Esophagus muscularis mucosa (tissue), 4 donors: Measurements from ENCODE around the gene B4GALT5. TPM values are rescaled to one million over a fixed set of nuclear protein-coding genes. Genes with fewer than 3 reads are reported as not detected.
"Not testable (repeated sequence)": the region's sequence is repeated elsewhere in the genome, so short reads cannot be mapped to it uniquely, and the experiment has no call there.

Experiments used
- DNase-seq: peaks from one replicate; pipeline ENCODE4 v3.0.0-alpha.2; 2017; ENCODE audit errors: extremely low spot score
- H3K27ac ChIP-seq, 4 donors: fragments of 200-600 bp; sonication (generic); replicated peaks in 1 of 4; 1 replicate in 3 of 4; 2 replicates in 1 of 4; pipeline ENCODE4 v1.5.1; 2016 to 2019; ENCODE audit warnings: mild to moderate bottlenecking in 1 of 4
- H3K27me3 ChIP-seq, 4 donors: fragments of 200-600 bp; sonication (generic); one replicate each; pipeline versions ENCODE4 v1.5.1 to v1.6.0; 2016 to 2019
- H3K36me3 ChIP-seq, 4 donors: fragments of 200-600 bp; sonication (generic); one replicate each; pipeline ENCODE4 v1.5.1; 2016 to 2019
- H3K4me1 ChIP-seq, 4 donors: fragments of 200-600 bp; sonication (generic); one replicate each; pipeline ENCODE4 v1.5.1; 2016 to 2019
- H3K4me3 ChIP-seq, 4 donors: fragments of 200-600 bp; sonication (generic); 1 replicate in 2 of 4; 2 replicates in 2 of 4; pipeline ENCODE4 v1.5.1; 2016 to 2019; ENCODE audit warnings: mild to moderate bottlenecking in 4 of 4, moderate library complexity in 1 of 4
- H3K9me3 ChIP-seq, 4 donors: fragments of 200-600 bp; sonication (generic); 1 replicate in 3 of 4; 2 replicates in 1 of 4; pipeline ENCODE4 v1.5.1; 2016 to 2019
- CTCF ChIP-seq, 3 experiments: fragments of 200-600 bp in 2 of 3; fragments of 450-650 bp in 1 of 3; sonication (generic) in 2 of 3; IDR thresholded peaks; one replicate each; pipeline ENCODE4 v1.5.1; 2017 to 2019; ENCODE audit warnings: antibody characterized with exemption in 3 of 3, mild to moderate bottlenecking in 2 of 3, moderate library complexity in 1 of 3
- EP300 ChIP-seq: sonication (generic); formaldehyde crosslinking; IDR thresholded peaks from one replicate; pipeline ENCODE4 v1.6.1; 2017; ENCODE audit warnings: antibody characterized with exemption
- POLR2A ChIP-seq: fragments of 450-650 bp; IDR thresholded peaks from one replicate; pipeline ENCODE4 v1.6.1; 2017; ENCODE audit warnings: antibody characterized with exemption, moderate library complexity, mild to moderate bottlenecking, low read depth
- POLR2AphosphoS5 ChIP-seq, 2 donors: sonication (generic); formaldehyde crosslinking; IDR thresholded peaks; one replicate each; pipeline ENCODE4 v1.6.1; 2017; ENCODE audit warnings: antibody characterized with exemption in 2 of 2
- WGBS: methylation state at CpG from one replicate; pipeline ENCODE4 v1.1.5; 2018; 5-methylcytosine and 5-hydroxymethylcytosine counted together
- intact Hi-C: fragments of 100-400 bp; cut with DNase I; formaldehyde crosslinking; loops from one replicate; pipeline ENCODE4 v1.15.1; 2023
- total RNA-seq, 4 donors: library from RNA; depleted of rRNA; stranded (reverse); fragments of >200 nt; gene quantifications; one replicate each; pipeline versions ENCODE4 v1.1.0 to v1.2.1, GENCODE V29; 2016

Gene B4GALT5
- total RNA-seq, 4 donors from 2014 or later: 23.3 to 51.2 (median 37.1) TPM

GRCh38 chr20:49620364-49621240 is 93.1 kb downstream of the B4GALT5 start:
- no peak for DNase-seq
- Histone ChIP-seq H3K27ac (no peak overlapping the region), H3K36me3 (no peaks in the 10 kb centered on the region), H3K4me1 (no peaks in the 10 kb centered on the region), H3K27me3 (no peaks in the 10 kb centered on the region), H3K9me3 (peaks cover 0 to 17% (median 5%) of the 10 kb centered on the region in 4 donors), H3K4me3 (no peak overlapping the region)
- WGBS: 89% methylated on average over 12 of the region's 12 CpGs
- TF ChIP-seq POLR2A: no peak
- intact Hi-C loops: no loop called here

- WGBS: 94% methylated on average over 4 of the region's 4 CpGs
- no peak for TF ChIP-seq CTCF (IDR thresholded peaks at IDR 0.05)
- no peak for TF ChIP-seq POLR2A
- TF ChIP-seq EP300: no peak
- TF ChIP-seq POLR2AphosphoS5 (IDR thresholded peaks at IDR 0.05): no peak
Observed at GRCh38 chr20:49619113-49620048, 94.3 kb downstream of the B4GALT5 start.

GRCh38 chr20:49618289-49618688 is 95.4 kb downstream of the B4GALT5 start:
- H3K4me3 ChIP-seq: no peak overlapping the region
- 35% methylated on average over 2 of the region's 2 CpGs for WGBS
- H3K27me3 ChIP-seq: no peaks in the 10 kb centered on the region
- DNase-seq: no peak
- TF ChIP-seq POLR2AphosphoS5 (IDR thresholded peaks at IDR 0.05) (no peak), EP300 (no peak), CTCF (IDR thresholded peaks at IDR 0.05) (no peak), POLR2A (no peak)
- H3K4me1 ChIP-seq: no peaks in the 10 kb centered on the region
- no peaks in the 10 kb centered on the region for H3K36me3 ChIP-seq
- H3K9me3 ChIP-seq: peaks cover 0 to 17% (median 5%) of the 10 kb centered on the region in 4 donors
- intact Hi-C loops: no loop called here
- H3K27ac ChIP-seq: no peak overlapping the region

More at GRCh38 chr20:49619113-49620048, 94.3 kb downstream of the B4GALT5 start:
- peaks cover 0 to 17% (median 5%) of the 10 kb centered on the region in 4 donors for H3K9me3 ChIP-seq
- intact Hi-C loops: no loop called here
- DNase-seq: no peak
- H3K27me3 ChIP-seq: no peaks in the 10 kb centered on the region
- H3K27ac ChIP-seq: no peak overlapping the region
- no peaks in the 10 kb centered on the region for H3K4me1 ChIP-seq
- no peak overlapping the region for H3K4me3 ChIP-seq
- no peaks in the 10 kb centered on the region for H3K36me3 ChIP-seq

- H3K27ac ChIP-seq, intact Hi-C loops, H3K36me3 ChIP-seq, H3K4me1 ChIP-seq, H3K27me3 ChIP-seq, DNase-seq, H3K4me3 ChIP-seq: not testable (repeated sequence)
- WGBS: 92% methylated on average over 2 of the region's 3 CpGs
- peaks cover 0 to 12% (median 2%) of the 10 kb centered on the region in 4 donors for H3K9me3 ChIP-seq
Observed at GRCh38 chr20:49617394-49617793, 96.3 kb downstream of the B4GALT5 start.

- Histone ChIP-seq H3K9me3 (peaks cover 0 to 2% (median 0%) of the 10 kb centered on the region in 4 donors), H3K27me3 (no peaks in the 10 kb centered on the region), H3K4me3 (no peak overlapping the region), H3K27ac (no peak overlapping the region), H3K4me1 (peaks cover under 1 to 4% (median 3%) of the 10 kb centered on the region in 4 donors), H3K36me3 (no peaks in the 10 kb centered on the region)
- DNase-seq: no peak
- TF ChIP-seq POLR2AphosphoS5 (IDR thresholded peaks at IDR 0.05) (no peak), EP300 (no peak), CTCF (IDR thresholded peaks at IDR 0.05) (no peak), POLR2A (no peak)
- intact Hi-C loops: no loop called here
- 92% methylated on average over 11 of the region's 11 CpGs for WGBS
Observed at GRCh38 chr20:49616154-49617007, 97.3 kb downstream of the B4GALT5 start.
